Right hindlimb (tissue), 1 donor: ENCODE measurements around the gene GNB4.

Experiments used
- DNase-seq: peaks from one replicate; pipeline ENCODE4 v3.0.0-alpha.2; 2018

The GNB4 gene

GRCh38 chr3:179451265-179452175 lies at the start of gene GNB4:
Gene GNB4, minus strand, starts transcription at chr3:179451470. Its CDS starts 25,270 bp downstream, at chr3:179426200.
- DNase-seq: peak; percentile 94

DNA sequence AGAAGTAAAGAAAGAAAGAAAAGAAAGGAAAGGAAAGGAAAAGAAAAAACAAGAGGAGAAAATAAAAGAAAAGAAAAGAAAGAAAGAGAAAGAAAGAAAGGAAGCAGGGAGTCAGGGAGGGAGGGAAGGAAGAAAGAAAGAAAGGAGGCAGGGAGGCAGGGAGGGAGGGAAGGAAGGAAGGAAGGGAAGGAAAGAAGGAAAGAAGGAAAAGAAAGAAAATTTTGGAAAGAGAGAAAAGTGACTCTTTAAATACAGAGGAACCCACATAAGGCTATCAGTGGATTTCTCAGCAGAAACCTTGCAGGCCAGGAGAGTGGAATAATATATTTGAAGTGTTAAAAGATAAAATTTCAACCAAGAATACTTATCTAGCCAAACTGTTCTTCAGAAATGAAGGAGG lies 44.2 kb upstream of the GNB4 start:
- no peak for DNase-seq

GRCh38 chr3:179493260-179493659 lies 42.0 kb upstream of the GNB4 start:
- DNase-seq: no peak

- no peak for DNase-seq
These were observed 36.9 kb upstream of the GNB4 start for GRCh38 chr3:179488213-179488612.

- no peak for DNase-seq
These were observed 35.5 kb upstream of the GNB4 start for GRCh38 chr3:179486806-179487205.

- no peak for DNase-seq
These were observed 31.6 kb upstream of the GNB4 start for GRCh38 chr3:179482857-179483256.

DNA sequence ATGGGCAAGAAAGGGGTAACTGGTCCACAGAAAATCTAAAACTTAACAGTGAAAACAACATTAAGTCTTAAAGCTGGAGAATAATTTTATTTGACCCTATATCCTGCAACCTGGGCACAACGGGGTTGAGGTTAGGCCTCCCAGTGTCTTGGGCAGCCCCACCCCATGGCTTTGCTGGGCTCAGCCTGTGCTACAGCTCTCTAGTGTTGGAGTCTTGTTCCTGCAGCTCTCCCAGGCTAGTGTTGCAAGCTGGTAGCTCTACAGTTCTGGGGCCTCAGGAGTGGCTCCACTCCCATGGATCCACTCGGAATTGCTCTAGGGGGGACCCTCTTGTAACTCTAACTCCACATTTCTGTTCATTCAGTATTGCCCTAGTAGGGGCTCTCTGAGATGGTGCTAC lies 24.9 kb upstream of the GNB4 start:
- no peak for DNase-seq

- no peak for DNase-seq
These were observed 23.2 kb upstream of the GNB4 start for GRCh38 chr3:179474480-179474879.

- DNase-seq: no peak
These were observed 22.3 kb upstream of the GNB4 start for GRCh38 chr3:179473565-179473964.

DNA sequence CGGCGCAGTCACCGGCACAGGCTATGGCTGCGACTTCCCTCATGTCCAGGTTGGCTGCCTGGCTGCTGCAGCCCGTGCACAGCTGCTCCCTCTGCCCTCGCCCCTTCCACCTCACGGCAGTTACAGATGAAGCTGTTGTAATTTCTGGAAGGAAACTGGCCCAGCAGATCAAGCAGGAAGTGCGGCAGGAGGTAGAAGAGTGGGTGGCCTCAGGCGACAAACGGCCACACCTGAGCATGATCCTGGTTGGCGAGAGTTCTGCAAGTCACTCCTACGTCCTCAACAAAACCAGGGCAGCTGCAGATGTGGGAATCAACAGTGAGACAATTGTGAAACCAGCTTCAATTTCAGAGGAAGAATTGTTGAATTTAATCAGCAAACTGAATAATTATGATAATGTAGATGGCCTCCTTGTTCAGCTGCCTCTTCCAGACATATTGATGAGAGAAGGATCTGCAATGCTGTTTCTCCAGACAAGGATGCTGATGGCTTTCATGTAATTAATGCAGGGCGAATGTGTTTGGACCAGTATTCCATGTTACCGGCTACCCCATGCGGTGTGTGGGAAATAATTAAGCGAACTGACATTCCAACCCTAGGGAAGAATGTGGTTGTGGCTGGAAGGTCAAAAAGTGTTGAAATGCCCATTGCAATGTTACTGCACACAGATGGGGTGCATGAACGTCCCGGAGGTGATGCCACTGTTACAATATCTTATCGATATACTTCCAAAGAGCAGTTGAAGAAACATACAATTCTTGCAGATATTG lies 13.2 kb upstream of the GNB4 start:
- no peak for DNase-seq

- no peak for DNase-seq
These were observed 12.0 kb upstream of the GNB4 start for GRCh38 chr3:179463319-179463718.

DNA sequence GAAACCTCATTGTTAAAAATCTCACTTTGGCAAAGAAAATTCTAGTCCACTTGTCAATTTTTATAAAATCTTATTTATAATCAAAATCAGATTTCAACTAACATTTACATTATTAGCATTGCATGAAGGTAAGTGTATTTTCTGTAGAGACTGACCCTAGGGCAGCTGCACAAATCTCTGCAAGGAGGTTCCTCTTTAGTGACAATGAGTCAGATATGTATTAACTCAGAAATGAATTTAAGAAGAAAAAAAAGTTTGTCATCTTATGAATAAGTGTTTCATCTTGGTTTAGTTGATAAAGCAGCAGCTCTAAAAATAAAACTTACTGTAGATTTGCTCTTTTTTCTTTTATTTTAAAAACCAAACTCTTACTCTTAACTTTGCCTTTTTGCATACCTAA lies 9.0 kb upstream of the GNB4 start:
- DNase-seq: no peak

DNA sequence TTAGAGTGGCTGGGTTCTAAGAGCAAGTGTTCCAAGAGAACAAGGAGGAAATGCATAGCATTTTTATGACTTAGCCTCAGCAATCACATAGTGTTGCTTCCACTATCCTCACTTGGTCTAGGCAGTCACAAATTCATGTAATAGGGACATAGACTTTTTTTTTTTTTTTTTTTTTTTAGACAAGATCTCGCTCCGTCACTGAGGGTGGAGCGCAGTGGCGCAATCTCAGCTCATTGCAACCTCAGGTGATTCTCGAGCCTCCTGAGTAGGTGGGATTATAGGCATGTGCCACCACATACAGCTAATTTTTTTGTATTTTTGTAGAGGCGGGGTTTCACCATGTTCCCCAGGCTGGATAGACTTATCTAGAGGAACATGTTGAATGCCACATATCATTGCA lies 4.7 kb upstream of the GNB4 start:
- DNase-seq: no peak

DNA sequence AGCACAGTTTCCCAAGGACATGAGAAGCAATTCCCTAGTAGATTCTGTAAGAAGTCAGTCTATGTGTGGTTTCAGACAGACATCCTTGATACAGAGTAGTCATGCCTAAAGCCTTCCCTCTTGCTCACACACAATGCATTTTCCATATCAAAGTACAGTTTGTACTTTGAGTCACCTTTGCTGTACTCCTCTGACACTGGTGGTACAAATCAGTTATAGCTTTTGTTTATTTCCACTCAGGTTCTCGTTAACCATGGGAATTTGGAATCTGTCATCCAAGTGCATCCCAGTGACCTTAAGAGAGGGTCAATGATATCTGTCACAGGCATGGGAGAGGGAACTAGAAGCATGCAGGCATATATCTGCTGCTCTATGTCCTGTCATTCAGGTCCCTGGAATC lies 3.6 kb upstream of the GNB4 start:
- no peak for DNase-seq

GRCh38 chr3:179453967-179454366 lies 2.7 kb upstream of the GNB4 start:
- DNase-seq: no peak

DNA sequence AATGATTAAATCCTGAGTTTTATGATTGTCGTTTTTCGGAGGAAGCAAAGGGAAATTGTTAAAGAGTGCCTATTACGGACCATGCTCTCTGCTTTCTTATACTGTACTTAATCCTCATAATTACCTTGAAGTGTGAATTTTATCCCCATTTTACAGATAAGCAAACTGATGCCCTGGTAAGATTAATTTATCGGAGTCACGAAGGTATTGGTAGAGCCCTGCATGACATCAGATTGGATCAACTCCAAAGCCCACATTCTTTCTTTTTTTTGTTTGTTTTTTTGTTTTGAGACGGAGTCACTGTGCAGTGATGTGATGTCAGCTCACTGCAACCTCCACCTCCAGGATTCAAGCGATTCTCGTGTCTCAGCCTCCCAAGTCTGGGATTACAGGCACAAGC lies 1.6 kb upstream of the GNB4 start:
- no peak for DNase-seq

DNA sequence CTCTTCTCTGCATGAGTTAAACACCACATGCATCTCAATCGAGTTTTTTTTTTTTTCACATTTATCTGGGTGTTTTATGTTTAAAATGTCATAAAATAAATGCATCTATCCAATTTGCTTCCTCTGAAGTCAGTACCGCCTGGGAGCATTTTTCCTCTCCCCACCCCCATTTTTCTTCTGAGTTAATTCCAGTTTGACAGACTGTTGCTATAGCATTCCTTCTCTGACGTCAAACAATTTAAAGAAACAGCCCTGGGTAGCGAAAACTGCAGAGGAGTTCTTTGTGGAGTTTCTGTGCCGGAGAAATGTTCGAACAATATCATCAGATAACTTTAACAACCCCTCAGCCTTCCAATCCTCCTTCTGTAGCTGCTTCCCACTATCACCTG lies 900 bp upstream of the GNB4 start:
- DNase-seq: peak; percentile 69

- peak; percentile 75 for DNase-seq
These were observed 387 bp downstream of the GNB4 start for GRCh38 chr3:179450901-179451264.

DNA sequence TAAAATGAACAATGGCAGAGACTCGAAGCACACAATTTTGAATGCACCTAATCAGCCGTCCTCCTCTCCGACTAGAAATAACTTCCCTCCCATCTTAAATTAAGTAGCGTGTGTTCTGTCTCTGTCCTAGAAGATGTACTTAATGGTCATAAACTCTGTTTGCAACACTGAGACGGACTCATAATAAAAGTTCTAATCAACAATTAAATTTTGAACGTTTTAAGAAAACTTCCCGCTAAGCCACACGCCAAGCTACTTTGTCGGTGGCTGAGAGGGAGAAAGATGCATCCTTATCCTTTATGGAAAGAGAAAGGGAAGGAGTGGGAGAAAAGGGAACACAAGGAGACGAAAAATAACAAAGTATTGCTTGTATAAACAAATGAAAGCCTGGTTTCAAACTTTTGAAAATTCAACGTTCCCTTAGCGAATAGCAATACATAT lies 989 bp downstream of the GNB4 start:
- no peak for DNase-seq

DNA sequence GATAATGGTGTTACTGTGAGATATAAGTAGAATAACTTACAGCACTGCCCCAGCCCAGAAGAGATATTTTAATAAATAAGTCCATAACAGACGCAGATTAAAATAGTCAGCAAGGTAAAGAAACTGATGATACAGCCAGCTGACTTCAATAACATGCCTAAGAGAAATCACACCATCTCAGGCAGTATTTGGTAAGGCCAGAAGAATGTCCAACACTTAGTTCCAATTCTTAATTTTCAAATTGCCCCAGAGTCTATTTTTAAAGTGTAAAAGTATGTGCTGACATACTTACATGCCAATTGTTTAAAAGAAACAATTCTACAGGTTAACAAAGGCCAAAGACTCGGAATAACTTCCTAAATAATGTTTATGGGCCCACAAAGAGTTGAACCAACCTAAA lies 1.6 kb downstream of the GNB4 start:
- DNase-seq: no peak

- DNase-seq: no peak
These were observed 4.0 kb downstream of the GNB4 start for GRCh38 chr3:179447251-179447650.

DNA sequence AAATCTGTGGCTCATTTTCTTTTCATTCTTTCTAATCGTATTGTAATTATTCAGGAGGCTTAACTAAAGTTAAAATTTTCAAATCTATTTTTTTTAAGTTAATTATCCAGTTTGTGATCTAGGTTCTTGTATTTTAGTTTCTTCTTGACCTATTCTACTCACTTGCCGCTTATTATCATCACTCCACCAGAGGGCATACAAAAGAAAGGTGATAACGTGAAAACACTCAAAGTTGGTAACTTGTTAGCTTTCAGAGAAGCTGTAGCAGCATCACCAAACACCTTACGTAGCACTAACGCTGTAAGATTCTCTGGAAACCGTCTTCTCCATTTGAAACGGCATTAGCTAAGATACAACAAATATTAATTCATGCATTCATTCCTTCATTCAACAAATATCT lies 4.8 kb downstream of the GNB4 start:
- no peak for DNase-seq

- DNase-seq: no peak
These were observed 12.4 kb downstream of the GNB4 start for GRCh38 chr3:179438841-179439240.

DNA sequence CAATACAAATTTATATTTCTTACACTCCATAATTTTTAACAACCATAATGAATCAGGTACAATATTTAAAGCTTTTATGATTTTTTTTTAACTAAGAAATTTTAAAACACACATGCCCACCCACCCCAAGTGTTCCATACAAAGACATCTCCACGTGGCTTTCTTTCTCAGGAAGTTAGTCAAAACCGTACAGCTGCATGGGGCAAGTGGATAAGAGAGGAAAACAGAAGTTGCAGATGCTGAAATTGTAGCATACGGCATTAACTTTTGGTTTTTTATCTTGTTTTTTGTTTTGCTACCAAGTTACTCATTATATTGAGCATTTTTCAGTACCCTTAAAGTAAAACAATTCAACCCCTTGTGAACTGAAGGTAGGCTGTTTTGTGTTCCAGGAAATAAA lies 14.8 kb downstream of the GNB4 start:
- no peak for DNase-seq
